ENCODE measurements around the gene IRGM.
"Not testable (repeated sequence)": the region's sequence is repeated elsewhere in the genome, so short reads cannot be mapped to it uniquely, and the experiment has no call there.

IRGM gene, protein sequence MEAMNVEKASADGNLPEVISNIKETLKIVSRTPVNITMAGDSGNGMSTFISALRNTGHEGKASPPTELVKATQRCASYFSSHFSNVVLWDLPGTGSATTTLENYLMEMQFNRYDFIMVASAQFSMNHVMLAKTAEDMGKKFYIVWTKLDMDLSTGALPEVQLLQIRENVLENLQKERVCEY

DNA sequence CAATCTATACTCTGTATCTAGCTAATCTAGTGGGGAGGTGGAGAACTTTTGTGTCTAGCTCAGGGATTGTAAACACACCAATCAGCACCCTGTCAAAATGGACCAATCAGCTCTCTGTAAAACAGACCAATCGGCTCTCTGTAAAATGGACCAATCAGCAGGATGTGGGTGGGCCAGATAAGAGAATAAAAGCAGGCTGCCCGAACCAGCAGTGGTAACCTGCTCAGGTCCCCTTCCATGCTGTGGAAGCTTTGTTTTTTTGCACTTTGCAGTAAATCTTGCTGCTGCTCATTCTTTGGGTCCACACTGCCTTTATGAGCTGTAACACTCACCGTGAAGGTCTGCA lies at the start of gene IRGM:
Gene IRGM, plus strand, starts transcription at position 214 of the 346 bp plus-strand sequence. CDS start 1,603 bp downstream, outside the sequence.
- DNase-seq, result not testable (repeated sequence)

- DNase-seq, result no peak
These were observed 48.9 kb upstream of the IRGM start for GRCh38 chr5:150797384-150797783.

GRCh38 chr5:150801117-150801927 lies 45.0 kb upstream of the IRGM start:
- DNase-seq, result peak; percentile 41 to 71

- DNase-seq, result no peak
These were observed 41.9 kb upstream of the IRGM start for GRCh38 chr5:150804388-150804787.

- no peak for DNase-seq
These were observed 37.0 kb upstream of the IRGM start for GRCh38 chr5:150809363-150809762.

GRCh38 chr5:150815010-150815409 lies 31.3 kb upstream of the IRGM start:
- DNase-seq, result no peak

DNA sequence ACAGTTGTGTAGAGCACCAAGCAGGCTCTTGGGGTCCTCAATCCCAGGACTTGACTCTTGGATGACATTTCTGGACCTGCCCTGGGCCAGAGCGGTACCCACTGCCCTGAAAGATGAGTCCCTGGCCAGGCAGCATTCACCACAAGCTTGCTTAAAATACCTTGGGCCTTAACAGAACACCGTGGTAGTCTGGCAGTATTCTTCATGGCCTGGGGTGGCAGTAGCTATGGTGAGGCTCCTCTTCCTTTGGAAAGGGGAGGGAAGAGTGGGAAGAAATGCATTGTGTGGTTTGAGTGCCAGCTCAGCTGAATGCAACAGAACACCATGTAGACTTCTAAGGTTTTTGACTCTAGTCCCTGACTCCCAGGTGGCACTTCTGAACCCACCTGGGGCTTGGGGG lies 29.4 kb upstream of the IRGM start:
- DNase-seq, result no peak

DNA sequence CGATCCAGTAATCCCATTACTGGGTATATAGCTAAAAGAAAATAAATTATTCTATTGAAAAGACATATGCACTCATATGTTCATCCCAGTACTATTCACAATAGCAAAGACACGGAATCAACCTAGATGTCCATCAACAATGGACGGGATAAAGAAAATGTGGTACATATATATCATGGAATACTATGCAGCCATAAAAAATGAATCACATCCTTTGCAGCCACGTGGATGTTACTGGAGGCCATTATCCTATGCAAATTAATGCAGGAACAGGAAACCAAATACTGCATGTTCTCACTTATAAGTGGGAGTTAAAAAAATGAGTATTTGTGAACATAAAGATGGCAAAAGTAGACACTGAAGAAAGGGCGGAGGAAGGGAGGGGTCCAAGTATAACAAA lies 16.6 kb upstream of the IRGM start:
- no peak for DNase-seq

DNA sequence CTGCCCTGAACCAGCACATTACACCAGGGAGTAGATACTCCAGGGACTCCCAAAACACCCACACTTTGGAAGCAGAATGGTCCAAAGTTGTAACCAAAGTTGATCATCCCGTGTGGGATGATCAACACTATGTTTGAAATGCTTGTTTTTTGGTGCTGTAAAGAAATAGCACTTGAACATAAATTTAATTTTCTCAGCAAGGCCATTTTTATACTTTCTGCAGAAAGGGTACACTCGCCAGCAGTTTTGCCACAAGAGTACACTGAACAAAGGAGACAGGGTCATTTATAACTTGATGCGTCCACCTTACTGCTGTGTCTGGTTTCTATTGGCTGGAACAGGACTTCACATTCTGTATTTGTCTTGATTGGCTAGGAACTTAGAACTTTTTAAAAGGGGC lies 14.5 kb upstream of the IRGM start:
- DNase-seq, result not testable (repeated sequence)

DNA sequence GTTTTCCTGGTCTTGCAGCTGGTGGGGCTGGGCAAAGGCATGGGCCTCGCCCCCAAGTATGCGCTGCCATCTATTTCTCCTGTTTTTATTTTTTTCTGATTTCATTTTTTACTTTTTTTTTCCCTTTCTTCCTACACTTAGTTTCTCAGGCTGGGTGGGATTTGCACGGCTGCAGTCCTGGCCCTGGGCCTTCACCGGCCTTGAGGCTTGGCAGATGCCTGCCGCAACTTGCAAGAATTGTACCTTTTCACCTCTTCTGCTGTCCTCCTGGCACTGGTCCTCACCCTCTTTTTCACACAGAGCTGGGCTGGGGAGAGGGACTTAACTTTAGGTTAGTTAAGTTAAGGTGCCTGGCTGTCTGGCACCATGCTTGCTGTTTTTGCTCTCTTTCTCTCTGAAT lies 10.3 kb upstream of the IRGM start:
- no peak for DNase-seq

- no peak for DNase-seq
These were observed 9.6 kb upstream of the IRGM start for GRCh38 chr5:150836703-150837102.

DNA sequence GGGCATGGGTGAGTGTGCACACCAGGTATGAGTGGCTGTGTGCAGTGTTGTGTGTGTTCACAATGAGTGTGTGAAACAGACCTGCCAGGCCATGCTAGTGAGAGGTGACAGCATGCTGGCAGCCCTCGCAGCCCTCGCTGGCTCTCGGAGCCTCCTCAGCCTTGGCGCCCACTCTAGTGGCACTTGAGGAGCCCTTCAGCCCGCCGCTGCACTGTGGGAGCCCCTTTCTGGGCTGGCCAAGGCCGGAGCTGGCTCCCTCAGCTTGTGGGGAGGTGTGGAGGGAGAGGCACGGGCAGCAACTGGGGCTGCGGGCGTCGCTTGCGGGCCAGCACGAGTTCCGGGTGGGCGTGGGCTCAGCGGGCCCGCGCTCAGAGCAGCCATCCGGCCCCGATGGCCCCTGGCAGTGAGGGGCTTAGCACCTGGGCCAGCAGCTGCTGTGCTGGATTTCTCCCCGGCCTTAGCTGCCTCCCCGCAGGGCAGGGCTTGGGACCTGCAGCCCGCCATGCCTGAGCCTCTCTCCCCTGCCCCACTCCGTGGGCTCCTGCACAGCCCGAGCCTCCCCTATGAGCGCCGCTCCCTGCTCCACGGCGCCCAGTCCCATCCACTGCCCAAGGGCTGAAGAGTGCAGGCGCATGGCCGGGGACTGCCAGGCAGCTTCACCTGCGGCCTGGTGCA lies 999 bp upstream of the IRGM start:
- not testable (repeated sequence) for DNase-seq

GRCh38 chr5:150846654-150847333 lies 473 bp downstream of the IRGM start:
- DNase-seq, result peak; percentile 27 to 69

DNA sequence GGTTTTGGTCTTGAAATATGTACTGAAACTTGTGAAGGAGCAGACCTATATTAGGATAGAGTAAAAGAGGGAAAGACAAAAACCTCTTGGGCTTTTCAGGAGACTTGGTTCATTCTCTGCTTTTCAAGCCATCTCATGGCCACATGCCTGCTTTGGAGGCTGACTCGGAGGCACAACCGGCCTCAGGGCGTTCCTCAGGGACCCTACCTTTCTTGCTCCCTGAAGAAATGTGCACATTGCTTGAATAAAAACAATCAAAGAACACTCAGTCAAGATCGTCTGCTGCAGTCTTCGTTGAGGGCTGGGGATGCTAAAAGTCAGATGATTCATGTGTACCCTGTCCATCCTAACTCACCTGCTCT lies 994 bp downstream of the IRGM start:
- DNase-seq, result no peak

DNA sequence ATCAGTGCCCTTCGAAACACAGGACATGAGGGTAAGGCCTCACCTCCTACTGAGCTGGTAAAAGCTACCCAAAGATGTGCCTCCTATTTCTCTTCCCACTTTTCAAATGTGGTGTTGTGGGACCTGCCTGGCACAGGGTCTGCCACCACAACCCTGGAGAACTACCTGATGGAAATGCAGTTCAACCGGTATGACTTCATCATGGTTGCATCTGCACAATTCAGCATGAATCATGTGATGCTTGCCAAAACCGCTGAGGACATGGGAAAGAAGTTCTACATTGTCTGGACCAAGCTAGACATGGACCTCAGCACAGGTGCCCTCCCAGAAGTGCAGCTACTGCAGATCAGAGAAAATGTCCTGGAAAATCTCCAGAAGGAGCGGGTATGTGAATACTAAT lies 1.9 kb downstream of the IRGM start:
- no peak for DNase-seq

- no peak for DNase-seq
These were observed 4.7 kb downstream of the IRGM start for GRCh38 chr5:150851039-150851438.

- no peak for DNase-seq
These were observed 7.2 kb downstream of the IRGM start for GRCh38 chr5:150853561-150853960.

DNA sequence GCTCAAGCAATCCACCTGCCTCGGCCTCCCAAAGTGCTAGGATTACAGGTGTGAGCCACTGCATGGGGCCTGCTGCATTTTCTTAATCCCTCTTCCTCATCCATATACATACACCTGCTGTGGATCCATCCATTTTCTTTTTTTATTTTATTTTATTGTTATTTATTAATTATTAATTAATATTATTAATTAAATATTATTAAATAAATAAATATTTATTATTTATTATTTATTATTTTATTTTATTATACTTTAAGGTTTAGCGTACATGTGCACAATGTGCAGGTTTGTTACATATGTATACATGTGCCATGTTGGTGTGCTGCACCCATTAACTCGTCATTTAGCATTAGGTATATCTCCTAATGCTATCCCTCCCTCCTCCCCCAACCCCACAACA lies 10.4 kb downstream of the IRGM start:
- DNase-seq, result not testable (repeated sequence)

DNA sequence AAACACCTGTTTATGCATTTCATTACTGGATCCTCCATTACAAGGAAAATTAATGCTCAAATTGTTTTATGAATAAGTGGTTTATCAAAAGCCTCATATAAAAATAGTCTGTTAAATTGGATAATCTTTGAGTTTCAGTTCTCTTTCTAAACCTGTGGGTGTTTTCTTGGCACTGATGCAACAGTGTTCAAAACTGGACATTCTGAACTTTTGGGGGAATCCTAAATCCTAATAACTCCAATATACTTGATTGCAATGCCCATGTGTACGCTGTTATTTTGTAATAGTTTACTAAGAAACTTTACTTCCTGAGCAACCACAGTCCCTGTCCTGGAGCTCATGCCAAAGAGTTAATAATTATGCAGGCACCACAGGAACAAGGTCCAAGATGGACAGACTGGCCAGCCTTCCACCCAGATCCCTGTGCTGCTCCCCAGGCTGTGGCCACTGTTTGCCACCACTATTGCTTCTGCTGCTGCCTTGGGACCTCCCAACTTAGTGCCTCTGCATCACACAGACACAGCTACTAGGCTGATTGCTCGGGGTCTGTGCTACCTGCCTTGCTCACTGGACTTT lies 14.0 kb downstream of the IRGM start:
- DNase-seq, result no peak

GRCh38 chr5:150862070-150862469 lies 15.7 kb downstream of the IRGM start:
- no peak for DNase-seq

DNA sequence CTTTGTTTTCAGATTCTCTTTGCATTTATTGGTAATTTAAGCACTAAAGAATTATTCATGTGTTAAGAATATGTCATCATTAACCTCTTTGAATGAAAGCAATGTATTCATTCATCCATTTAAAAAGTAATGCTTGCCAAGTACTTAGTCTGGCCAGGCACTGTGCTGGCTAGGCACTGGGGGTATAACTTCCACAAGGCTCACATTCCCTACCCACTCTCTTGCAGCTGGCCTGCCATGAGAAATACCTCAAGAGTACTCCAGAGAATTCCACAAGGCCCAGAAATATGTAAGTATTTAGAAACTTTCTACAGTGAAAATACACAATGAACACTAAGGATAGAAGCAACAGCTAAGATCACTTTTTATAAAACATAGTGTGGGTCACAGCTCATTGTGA lies 33.0 kb downstream of the IRGM start:
- no peak for DNase-seq

DNA sequence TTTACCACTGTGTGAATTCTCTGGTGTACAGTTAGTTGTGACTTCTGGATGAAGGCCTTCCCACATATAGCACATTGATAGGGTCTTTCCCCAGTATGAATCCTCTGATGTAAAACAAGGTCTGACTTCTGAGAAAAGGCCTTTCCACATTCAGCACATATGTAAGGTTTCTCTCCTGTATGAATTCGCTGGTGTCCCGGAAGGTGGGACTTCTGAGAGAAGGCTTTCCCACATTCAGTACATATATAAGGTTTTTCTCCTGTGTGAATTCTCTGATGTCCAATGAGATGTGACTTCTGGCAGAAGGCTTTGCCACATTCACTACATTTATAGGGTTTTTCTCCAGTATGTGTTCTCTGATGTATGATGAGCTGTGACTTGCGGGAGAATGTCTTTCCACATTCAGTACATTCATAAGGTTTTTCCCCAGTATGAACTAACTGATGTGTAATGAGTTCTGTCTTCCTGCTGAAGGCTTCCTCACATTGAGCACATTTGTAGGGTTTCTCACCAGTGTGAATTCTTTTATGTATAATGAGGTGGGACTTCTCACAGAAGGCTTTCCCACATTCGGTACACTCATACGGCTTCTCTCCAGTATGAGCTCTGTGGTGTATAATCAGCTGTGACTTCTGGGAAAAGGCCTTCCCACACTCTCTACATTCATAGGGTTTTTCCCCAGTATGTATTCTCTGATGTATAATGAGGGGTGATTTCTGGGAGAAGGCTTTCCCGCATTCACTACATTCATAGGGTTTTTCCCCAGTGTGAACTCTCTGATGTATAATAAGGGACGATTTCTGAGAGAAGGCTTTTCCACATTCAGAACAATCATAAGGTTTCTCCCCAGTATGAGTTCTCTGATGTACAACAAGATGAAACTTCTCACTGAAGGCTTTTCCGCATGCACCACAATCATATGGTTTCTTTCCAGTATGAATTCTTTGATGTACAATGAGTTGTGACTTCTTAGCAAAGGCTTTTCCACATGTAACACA lies 49.4 kb downstream of the IRGM start:
- DNase-seq, result no peak

All from NCI-H446 (cell line).